GM23338 (cell line): ENCODE results near the gene NPEPL1. TPM values are rescaled to one million over a fixed set of nuclear protein-coding genes. Genes with fewer than 3 reads are reported as not detected.
A peak's percentile ranks its signal among the peaks of the same experiment; 100 is the strongest.

ENCODE experiments used
- ATAC-seq: fragments of 200-7000 bp; cut with Tn5 transposase; 3 replicates; pipeline ENCODE4 v1.9.1; 2020
- DNase-seq: peaks from one replicate; pipeline ENCODE4 v3.0.0-alpha.2; 2015; ENCODE audit warnings: low spot score
- H2AFZ ChIP-seq: fragments of 200-600 bp; sonication (generic); 2 replicates; pipeline ENCODE4 v1.8.0; 2016; ENCODE audit warnings: antibody characterized with exemption, mild to moderate bottlenecking, moderate library complexity
- H3F3A ChIP-seq: fragments of 200-600 bp; sonication (generic); replicated peaks from 2 replicates; pipeline ENCODE4 v1.8.0; 2017; ENCODE audit warnings: antibody characterized with exemption, mixed run types, low read depth
- H3K27ac ChIP-seq: fragments of 200-600 bp; sonication (generic); 2 replicates; pipeline ENCODE4 v1.6.1; 2016; ENCODE audit warnings: low read depth
- H3K27me3 ChIP-seq: fragments of 200-600 bp; sonication (generic); 2 replicates; pipeline ENCODE4 v1.8.0; 2016; ENCODE audit warnings: mild to moderate bottlenecking, mixed run types, moderate library complexity; ENCODE audit not compliant: insufficient read depth
- H3K36me3 ChIP-seq: fragments of 200-600 bp; sonication (generic); 2 replicates; pipeline ENCODE4 v1.8.0; 2016; ENCODE audit warnings: mild to moderate bottlenecking; ENCODE audit not compliant: insufficient read depth
- H3K4me1 ChIP-seq: fragments of 200-600 bp; sonication (generic); 2 replicates; pipeline ENCODE4 v1.8.0; 2016; ENCODE audit warnings: mild to moderate bottlenecking, moderate library complexity; ENCODE audit not compliant: insufficient read depth
- H3K4me2 ChIP-seq: fragments of 200-600 bp; sonication (generic); 2 replicates; pipeline ENCODE4 v1.7.1; 2017; ENCODE audit warnings: mixed run types
- H3K4me3 ChIP-seq: fragments of 200-600 bp; sonication (generic); 2 replicates; pipeline ENCODE4 v1.6.1; 2016; ENCODE audit warnings: mixed run types
- H3K79me2 ChIP-seq: fragments of 200-600 bp; sonication (generic); replicated peaks from 2 replicates; pipeline ENCODE4 v1.8.0; 2017; ENCODE audit warnings: mild to moderate bottlenecking; ENCODE audit not compliant: insufficient read depth
- H3K9me2 ChIP-seq: fragments of 200-600 bp; sonication (generic); 2 replicates; pipeline ENCODE4 v1.8.0; 2017; ENCODE audit not compliant: insufficient read depth
- H4K20me1 ChIP-seq: fragments of 200-600 bp; sonication (generic); replicated peaks from 2 replicates; pipeline ENCODE4 v1.8.0; 2017; ENCODE audit warnings: mild to moderate bottlenecking; ENCODE audit not compliant: insufficient read depth
- H3K27ac Mint-ChIP-seq: 2 replicates; pipeline ENCODE4 v1.8.0; 2020; ENCODE audit warnings: inconsistent platforms, mild to moderate bottlenecking, moderate library complexity, mixed read lengths
- H3K27me3 Mint-ChIP-seq: 3 replicates; pipeline ENCODE4 v1.8.0; 2022; ENCODE audit warnings: low read depth, mild to moderate bottlenecking, moderate library complexity, mixed read lengths, inconsistent platforms; ENCODE audit not compliant: insufficient read depth, poor library complexity
- H3K36me3 Mint-ChIP-seq: 3 replicates; pipeline ENCODE4 v1.8.0; 2021; ENCODE audit warnings: low read depth, mild to moderate bottlenecking, inconsistent platforms, moderate library complexity, mixed read lengths
- H3K4me1 Mint-ChIP-seq: 3 replicates; pipeline ENCODE4 v1.8.0; 2020; ENCODE audit warnings: mild to moderate bottlenecking, inconsistent platforms, mixed read lengths
- H3K4me3 Mint-ChIP-seq: 3 replicates; pipeline ENCODE4 v1.8.0; 2021; ENCODE audit warnings: moderate library complexity, mild to moderate bottlenecking, inconsistent platforms, mixed read lengths
- H3K9me3 Mint-ChIP-seq: 3 replicates; pipeline ENCODE4 v1.8.0; 2020; ENCODE audit warnings: moderate library complexity, mild to moderate bottlenecking, inconsistent platforms, mixed read lengths
- EZH2phosphoT487 ChIP-seq: fragments of 200-600 bp; sonication (generic); IDR thresholded peaks from one replicate; pipeline ENCODE4 v1.8.1; 2018; ENCODE audit warnings: antibody characterized with exemption; ENCODE audit not compliant: unreplicated experiment
- ZNF331 ChIP-seq: fragments of 250-450 bp; sonication (Bioruptor Pico); IDR thresholded peaks from 2 replicates; pipeline ENCODE4 v1.5.0; 2020; ENCODE audit warnings: low read depth, mild to moderate bottlenecking, moderate library complexity
- polyA plus RNA-seq: library from polyadenylated mRNA; unstranded; fragments of >200 nt; fragmentation: Nextera tagmentation; extraction: Ambion mirVana; gene quantifications from 2 replicates; pipeline ENCODE4 v1.2.1, GENCODE V29; 2016
- total RNA-seq: library from RNA; depleted of rRNA; stranded (reverse); fragments of >200 nt; shearing (Covaris generic); gene quantifications from 2 replicates; pipeline ENCODE4 v1.2.3, GENCODE V29; 2014
- TF ChIP-seq, protein P1 (sequence below): IDR thresholded peaks from one replicate; pipeline ENCODE4 v1.6.1; 2018; ENCODE audit warnings: antibody characterized with exemption; ENCODE audit not compliant: unreplicated experiment
- TF ChIP-seq, protein P2 (sequence below), 2 experiments: fragments of 200-600 bp in 1 of 2; sonication (generic) in 1 of 2; conservative IDR thresholded peaks; 2 replicates each; pipeline versions ENCODE4 v1.5.1 to v1.6.1; 2016 to 2017; ENCODE audit warnings: antibody characterized with exemption in 2 of 2, low read depth in 2 of 2, mild to moderate bottlenecking in 2 of 2, moderate library complexity in 1 of 2
- TF ChIP-seq, protein P3 (sequence below): fragments of 250-450 bp; sonication (Bioruptor Pico); IDR thresholded peaks from 2 replicates; pipeline ENCODE4 v1.5.0; 2020; ENCODE audit warnings: mild to moderate bottlenecking, moderate library complexity

The NPEPL1 gene
- total and polyA plus RNA-seq, 2 experiments from 2014 or later, result 23.5 to 30.0 TPM

DNA sequence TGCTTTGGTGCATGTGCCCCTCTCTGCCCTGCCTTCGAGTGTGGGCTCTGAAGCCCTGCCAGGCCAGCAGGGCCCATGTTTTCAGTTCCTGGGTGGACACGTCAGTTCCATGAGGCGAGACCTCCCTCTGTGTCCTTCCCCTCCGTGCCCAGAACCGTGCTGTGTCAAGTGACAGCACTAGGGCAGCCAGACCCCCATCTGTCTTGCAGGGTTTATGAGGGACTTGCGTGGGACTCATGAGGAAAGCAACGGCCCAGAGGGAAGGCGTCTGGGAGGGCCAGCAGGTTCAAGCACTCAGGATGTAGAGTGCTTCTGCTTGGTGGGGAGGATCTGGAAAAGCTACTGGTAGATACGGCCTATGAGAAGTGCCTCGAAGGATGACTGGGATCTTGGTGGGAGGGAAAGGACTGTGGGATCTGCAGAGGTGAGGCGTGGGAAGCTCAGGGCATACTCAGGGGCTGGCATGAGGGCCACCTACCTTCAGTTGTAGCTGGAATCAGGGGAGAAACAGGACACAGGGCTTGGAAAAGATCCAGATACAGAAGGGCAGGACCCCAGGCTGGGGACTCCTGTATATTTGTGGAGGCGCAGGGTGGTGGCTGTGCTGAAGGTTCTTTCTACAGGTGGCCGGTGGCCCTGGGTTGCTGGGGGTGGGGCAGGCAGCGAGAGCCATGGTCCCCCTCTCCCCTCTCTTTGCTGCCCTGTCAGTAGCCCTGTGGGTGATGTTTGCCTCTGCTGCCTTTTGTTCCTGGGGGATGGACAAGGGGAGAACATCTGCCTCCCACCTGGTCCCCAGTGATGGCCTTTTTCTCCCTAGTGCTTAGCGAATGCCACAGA lies 5.5 kb downstream of the NPEPL1 start:
- H3K9me2 ChIP-seq, result no peaks in the 10 kb centered on the region
- no peak for TF ChIP-seq EZH2phosphoT487
- TF ChIP-seq, protein P1, sequence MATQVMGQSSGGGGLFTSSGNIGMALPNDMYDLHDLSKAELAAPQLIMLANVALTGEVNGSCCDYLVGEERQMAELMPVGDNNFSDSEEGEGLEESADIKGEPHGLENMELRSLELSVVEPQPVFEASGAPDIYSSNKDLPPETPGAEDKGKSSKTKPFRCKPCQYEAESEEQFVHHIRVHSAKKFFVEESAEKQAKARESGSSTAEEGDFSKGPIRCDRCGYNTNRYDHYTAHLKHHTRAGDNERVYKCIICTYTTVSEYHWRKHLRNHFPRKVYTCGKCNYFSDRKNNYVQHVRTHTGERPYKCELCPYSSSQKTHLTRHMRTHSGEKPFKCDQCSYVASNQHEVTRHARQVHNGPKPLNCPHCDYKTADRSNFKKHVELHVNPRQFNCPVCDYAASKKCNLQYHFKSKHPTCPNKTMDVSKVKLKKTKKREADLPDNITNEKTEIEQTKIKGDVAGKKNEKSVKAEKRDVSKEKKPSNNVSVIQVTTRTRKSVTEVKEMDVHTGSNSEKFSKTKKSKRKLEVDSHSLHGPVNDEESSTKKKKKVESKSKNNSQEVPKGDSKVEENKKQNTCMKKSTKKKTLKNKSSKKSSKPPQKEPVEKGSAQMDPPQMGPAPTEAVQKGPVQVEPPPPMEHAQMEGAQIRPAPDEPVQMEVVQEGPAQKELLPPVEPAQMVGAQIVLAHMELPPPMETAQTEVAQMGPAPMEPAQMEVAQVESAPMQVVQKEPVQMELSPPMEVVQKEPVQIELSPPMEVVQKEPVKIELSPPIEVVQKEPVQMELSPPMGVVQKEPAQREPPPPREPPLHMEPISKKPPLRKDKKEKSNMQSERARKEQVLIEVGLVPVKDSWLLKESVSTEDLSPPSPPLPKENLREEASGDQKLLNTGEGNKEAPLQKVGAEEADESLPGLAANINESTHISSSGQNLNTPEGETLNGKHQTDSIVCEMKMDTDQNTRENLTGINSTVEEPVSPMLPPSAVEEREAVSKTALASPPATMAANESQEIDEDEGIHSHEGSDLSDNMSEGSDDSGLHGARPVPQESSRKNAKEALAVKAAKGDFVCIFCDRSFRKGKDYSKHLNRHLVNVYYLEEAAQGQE, result no peak
- Mint-ChIP-seq H3K9me3 (no peaks in the 10 kb centered on the region), H3K27ac (peak overlapping the region; percentile 25; the same call in 1 of the 2 replicates), H3K4me1 (peaks cover 29% of the 10 kb centered on the region), H3K4me3 (no peak overlapping the region), H3K27me3 (peaks cover 4% of the 10 kb centered on the region), H3K36me3 (peaks cover 36% of the 10 kb centered on the region)
- H3K27ac ChIP-seq, result no peak overlapping the region
- no peaks in the 10 kb centered on the region for H3K79me2 ChIP-seq
- no peaks in the 10 kb centered on the region for H4K20me1 ChIP-seq
- H3F3A ChIP-seq, result peaks cover 15% of the 10 kb centered on the region; the same call in 1 of the 2 replicates
- DNase-seq, result no peak
- no peaks in the 10 kb centered on the region for H3K27me3 ChIP-seq
- H2AFZ ChIP-seq, result no peak overlapping the region
- H3K4me2 ChIP-seq, result no peak overlapping the region
- no peak overlapping the region for H3K4me3 ChIP-seq
- no peak for ATAC-seq
- peaks cover 6% of the 10 kb centered on the region for H3K4me1 ChIP-seq
- no peaks in the 10 kb centered on the region; the same call in 1 of the 2 replicates for H3K36me3 ChIP-seq

DNA sequence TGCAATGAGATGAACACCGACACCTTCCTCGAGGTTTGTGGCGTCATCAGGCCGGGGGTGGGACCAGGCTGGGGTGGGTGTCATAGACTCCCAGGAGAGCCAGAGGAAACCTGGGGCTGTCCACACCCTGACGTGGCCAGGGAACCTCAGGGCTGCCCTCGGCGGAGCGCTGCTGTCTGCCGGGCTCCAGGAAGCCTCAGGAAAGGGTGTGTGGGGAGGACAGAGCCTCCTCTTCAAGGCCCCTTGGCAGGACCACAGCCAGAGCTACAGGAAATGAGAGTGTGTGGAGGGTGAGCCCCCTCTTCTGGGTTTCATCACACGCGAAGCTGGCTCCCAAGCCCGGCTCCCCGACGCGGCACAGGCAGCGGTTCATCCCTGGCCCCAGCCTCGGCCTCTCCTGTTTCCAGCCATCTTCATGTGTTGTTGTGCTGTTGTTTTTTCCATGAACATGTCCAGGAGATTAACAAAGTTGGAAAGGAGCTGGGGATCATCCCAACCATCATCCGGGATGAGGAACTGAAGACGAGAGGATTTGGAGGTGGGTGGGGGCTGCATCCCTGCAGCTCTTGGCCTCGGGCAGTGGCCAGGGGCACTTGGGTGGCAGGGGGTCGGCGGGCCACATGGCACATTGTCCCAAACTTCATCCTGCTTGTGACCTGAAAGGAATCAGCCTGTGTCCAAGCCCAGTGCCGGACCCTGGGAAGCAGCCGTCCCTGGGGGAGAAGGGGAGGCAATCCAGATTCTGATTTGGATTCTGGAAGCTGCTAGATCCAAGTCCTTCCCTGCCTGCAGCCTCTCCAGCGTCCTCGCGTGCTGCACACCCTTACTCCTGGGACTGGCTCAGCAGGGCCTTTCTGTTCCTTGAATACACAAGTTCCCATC lies 6.4 kb downstream of the NPEPL1 start:
- Mint-ChIP-seq H3K27ac (no peak overlapping the region), H3K27me3 (peaks cover 4% of the 10 kb centered on the region), H3K36me3 (peaks cover 45% of the 10 kb centered on the region), H3K4me3 (no peak overlapping the region), H3K9me3 (0 out of 3 replicates have a peak, but pooled peaks cover under 1% of the 10 kb centered on the region), H3K4me1 (peaks cover 23% of the 10 kb centered on the region)
- Histone ChIP-seq H3K36me3 (peaks cover 2% of the 10 kb centered on the region; the same call in 1 of the 2 replicates), H3K4me3 (no peak overlapping the region), H3K27ac (no peak overlapping the region), H3K79me2 (no peaks in the 10 kb centered on the region), H3K4me1 (peaks cover 3% of the 10 kb centered on the region), H3F3A (peaks cover 10% of the 10 kb centered on the region; the same call in 1 of the 2 replicates), H2AFZ (no peak overlapping the region), H3K4me2 (no peak overlapping the region), H4K20me1 (no peaks in the 10 kb centered on the region), H3K27me3 (no peaks in the 10 kb centered on the region), H3K9me2 (no peaks in the 10 kb centered on the region)
- DNase-seq (no peak), ATAC-seq (no peak)
- TF ChIP-seq, protein P2, sequence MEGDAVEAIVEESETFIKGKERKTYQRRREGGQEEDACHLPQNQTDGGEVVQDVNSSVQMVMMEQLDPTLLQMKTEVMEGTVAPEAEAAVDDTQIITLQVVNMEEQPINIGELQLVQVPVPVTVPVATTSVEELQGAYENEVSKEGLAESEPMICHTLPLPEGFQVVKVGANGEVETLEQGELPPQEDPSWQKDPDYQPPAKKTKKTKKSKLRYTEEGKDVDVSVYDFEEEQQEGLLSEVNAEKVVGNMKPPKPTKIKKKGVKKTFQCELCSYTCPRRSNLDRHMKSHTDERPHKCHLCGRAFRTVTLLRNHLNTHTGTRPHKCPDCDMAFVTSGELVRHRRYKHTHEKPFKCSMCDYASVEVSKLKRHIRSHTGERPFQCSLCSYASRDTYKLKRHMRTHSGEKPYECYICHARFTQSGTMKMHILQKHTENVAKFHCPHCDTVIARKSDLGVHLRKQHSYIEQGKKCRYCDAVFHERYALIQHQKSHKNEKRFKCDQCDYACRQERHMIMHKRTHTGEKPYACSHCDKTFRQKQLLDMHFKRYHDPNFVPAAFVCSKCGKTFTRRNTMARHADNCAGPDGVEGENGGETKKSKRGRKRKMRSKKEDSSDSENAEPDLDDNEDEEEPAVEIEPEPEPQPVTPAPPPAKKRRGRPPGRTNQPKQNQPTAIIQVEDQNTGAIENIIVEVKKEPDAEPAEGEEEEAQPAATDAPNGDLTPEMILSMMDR (conservative IDR thresholded peaks at IDR 0.05; ENCODE audit: low read depth in 2 of 2), result no peak
- TF ChIP-seq ZNF331 (CRISPR knock-in tag), result no peak
- TF ChIP-seq, protein P3, sequence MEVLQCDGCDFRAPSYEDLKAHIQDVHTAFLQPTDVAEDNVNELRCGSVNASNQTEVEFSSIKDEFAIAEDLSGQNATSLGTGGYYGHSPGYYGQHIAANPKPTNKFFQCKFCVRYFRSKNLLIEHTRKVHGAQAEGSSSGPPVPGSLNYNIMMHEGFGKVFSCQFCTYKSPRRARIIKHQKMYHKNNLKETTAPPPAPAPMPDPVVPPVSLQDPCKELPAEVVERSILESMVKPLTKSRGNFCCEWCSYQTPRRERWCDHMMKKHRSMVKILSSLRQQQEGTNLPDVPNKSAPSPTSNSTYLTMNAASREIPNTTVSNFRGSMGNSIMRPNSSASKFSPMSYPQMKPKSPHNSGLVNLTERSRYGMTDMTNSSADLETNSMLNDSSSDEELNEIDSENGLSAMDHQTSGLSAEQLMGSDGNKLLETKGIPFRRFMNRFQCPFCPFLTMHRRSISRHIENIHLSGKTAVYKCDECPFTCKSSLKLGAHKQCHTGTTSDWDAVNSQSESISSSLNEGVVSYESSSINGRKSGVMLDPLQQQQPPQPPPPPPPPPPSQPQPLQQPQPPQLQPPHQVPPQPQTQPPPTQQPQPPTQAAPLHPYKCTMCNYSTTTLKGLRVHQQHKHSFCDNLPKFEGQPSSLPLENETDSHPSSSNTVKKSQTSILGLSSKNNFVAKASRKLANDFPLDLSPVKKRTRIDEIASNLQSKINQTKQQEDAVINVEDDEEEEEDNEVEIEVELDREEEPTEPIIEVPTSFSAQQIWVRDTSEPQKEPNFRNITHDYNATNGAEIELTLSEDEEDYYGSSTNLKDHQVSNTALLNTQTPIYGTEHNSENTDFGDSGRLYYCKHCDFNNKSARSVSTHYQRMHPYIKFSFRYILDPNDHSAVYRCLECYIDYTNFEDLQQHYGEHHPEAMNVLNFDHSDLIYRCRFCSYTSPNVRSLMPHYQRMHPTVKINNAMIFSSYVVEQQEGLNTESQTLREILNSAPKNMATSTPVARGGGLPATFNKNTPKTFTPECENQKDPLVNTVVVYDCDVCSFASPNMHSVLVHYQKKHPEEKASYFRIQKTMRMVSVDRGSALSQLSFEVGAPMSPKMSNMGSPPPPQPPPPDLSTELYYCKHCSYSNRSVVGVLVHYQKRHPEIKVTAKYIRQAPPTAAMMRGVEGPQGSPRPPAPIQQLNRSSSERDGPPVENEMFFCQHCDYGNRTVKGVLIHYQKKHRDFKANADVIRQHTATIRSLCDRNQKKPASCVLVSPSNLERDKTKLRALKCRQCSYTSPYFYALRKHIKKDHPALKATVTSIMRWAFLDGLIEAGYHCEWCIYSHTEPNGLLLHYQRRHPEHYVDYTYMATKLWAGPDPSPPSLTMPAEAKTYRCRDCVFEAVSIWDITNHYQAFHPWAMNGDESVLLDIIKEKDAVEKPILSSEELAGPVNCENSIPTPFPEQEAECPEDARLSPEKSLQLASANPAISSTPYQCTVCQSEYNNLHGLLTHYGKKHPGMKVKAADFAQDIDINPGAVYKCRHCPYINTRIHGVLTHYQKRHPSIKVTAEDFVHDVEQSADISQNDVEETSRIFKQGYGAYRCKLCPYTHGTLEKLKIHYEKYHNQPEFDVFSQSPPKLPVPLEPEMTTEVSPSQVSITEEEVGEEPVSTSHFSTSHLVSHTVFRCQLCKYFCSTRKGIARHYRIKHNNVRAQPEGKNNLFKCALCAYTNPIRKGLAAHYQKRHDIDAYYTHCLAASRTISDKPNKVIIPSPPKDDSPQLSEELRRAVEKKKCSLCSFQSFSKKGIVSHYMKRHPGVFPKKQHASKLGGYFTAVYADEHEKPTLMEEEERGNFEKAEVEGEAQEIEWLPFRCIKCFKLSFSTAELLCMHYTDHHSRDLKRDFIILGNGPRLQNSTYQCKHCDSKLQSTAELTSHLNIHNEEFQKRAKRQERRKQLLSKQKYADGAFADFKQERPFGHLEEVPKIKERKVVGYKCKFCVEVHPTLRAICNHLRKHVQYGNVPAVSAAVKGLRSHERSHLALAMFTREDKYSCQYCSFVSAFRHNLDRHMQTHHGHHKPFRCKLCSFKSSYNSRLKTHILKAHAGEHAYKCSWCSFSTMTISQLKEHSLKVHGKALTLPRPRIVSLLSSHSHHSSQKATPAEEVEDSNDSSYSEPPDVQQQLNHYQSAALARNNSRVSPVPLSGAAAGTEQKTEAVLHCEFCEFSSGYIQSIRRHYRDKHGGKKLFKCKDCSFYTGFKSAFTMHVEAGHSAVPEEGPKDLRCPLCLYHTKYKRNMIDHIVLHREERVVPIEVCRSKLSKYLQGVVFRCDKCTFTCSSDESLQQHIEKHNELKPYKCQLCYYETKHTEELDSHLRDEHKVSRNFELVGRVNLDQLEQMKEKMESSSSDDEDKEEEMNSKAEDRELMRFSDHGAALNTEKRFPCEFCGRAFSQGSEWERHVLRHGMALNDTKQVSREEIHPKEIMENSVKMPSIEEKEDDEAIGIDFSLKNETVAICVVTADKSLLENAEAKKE (CRISPR knock-in tag), result no peak
